ENCODE data around the gene VAMP8. TPM values are rescaled to one million over a fixed set of nuclear protein-coding genes. Genes with fewer than 3 reads are reported as not detected.

Gene VAMP8
- 10.0 and 11.3 TPM in 2 replicates for total RNA-seq (2013; cell fraction: nucleolus; rRNA removed)
- 148 and 159 TPM in 2 replicates for total RNA-seq (2014; rRNA removed)
- total RNA-seq (2014; rRNA removed; fragmentation: Illumina TruSeq; extraction: Trizol), result 89.5 and 93.6 TPM in 2 replicates
- total RNA-seq (2021), result 135 and 141 TPM in 2 replicates
- polyA plus RNA-seq (2011; ENCODE audit: low read depth), result 198 TPM
- 266 and 269 TPM in 2 replicates for polyA plus RNA-seq (2011; rRNA removed)
- 215 and 276 TPM in 2 replicates for polyA plus RNA-seq (2011; cell fraction: cytosol; rRNA removed)
- polyA plus RNA-seq (2011; cell fraction: nucleus; rRNA removed), result 114 and 161 TPM in 2 replicates
- polyA plus RNA-seq (2012), result 106 and 136 TPM in 2 replicates
- polyA plus RNA-seq (2014; fragmentation: Illumina TruSeq; extraction: Trizol), result 266 and 296 TPM in 2 replicates
- polyA plus RNA-seq (2014; fragmentation: Nextera tagmentation; extraction: Ambion mirVana), result 100 to 1,000 TPM; 544 to 744 TPM
- 184 and 193 TPM in 2 replicates for polyA plus RNA-seq (2014; rRNA removed)
- polyA plus RNA-seq (2016; fragmentation: Nextera tagmentation; extraction: Ambion mirVana), result 100 to 1,000 TPM; 210 to 223 TPM
- polyA minus RNA-seq (2011; rRNA and poly(A)+ RNA removed), result 72.3 and 75.0 TPM in 2 replicates
- polyA minus RNA-seq (2011; cell fraction: cytosol; rRNA and poly(A)+ RNA removed), result 9.9 and 19.6 TPM in 2 replicates
- 19.1 and 20.6 TPM in 2 replicates for polyA minus RNA-seq (2011; cell fraction: nucleus; rRNA and poly(A)+ RNA removed)
- percentile 63 among the genes with signal in this experiment for Bru-seq, nascent RNA
- percentile 68 among the genes with signal in this experiment for BruChase-seq, experiment 1, labeled RNA remaining after a 6-hour chase
- BruChase-seq, experiment 2, labeled RNA remaining after a 2-hour chase, result percentile 61 among the genes with signal in this experiment
- long read RNA-seq, experiment 1, transcript VAMP8-201 (3 exons, 774 nt), result major isoform, 47 of 50 reads
- long read RNA-seq, experiment 1, partial matches to known transcripts, result 0 of 50 reads
- long read RNA-seq, experiment 1, other reads (novel, unspliced or antisense), result 3 of 50 reads
- long read RNA-seq, experiment 2, transcript VAMP8-201 (3 exons, 774 nt), result major isoform, 233 of 250 reads
- long read RNA-seq, experiment 2, partial matches to known transcripts, result 1 of 250 reads
- long read RNA-seq, experiment 2, other reads (novel, unspliced or antisense), result 14 of 250 reads

DNA sequence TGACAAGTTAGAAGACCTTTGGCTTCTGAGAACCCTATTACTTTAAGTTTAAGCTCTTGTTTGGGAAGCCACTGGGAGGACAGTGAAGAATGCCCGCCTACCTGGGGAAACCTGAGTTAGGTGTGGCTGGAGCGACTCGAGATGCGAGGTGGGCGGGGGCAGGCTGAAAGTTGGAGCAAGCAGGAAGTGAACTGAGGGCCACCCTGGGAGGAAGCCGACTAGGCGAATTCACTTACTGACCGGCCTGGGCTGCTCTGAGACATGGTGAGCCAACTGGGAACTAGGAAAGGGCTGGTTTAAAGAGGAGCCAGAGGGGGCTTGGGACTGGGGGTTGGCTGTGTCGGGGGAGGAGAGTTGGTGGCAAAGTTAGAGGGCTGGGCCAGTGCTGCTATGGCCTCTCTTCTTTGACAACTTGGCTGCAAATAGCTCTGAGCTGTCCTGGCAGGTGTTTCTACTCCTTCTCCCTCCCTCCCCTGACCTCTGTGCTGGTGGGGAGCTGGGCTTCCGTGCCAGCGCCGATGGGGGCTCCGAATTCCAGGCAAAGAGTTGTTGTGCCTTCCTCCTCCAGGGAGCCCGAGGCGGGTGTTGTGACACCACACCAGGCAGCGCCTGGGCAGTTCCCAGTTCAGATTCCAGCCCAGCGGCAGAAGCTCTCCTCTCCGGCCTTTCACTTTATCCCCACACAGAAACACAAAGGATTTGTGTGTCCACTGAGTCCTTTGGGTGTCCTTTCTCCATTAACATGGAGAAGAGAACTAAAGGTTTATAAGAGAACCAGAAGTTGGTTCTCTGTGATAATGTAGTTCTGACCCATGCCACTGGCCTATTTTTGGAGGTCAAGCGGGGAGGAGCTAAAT, at the start of gene VAMP8:
TSS of gene VAMP8 (plus strand) at position 201 of the 857 bp plus-strand sequence. CDS start at position 262, 61 bp downstream.
- BruUV-seq (replicated peaks), result no TSS peak
- Histone ChIP-seq H2AFZ (ENCODE audit: control insufficient read depth, low read depth, low read length) (peak within 1 kb of the TSS; percentile 61), H3K27me3 (replicated peaks in 1 of 2; ENCODE audit: control insufficient read depth in 2 of 2, insufficient read depth in 2 of 2, low read length in 1 of 2) (no peaks in the 10 kb centered on the region), H3K36me3 (ENCODE audit: control insufficient read depth in 2 of 2, insufficient read depth in 2 of 2, low read length in 1 of 2) (peaks cover 0 to 6% of the 10 kb centered on the region in 2 experiments; a peak in 2 of 4 replicates), H3K79me2 (ENCODE audit: control insufficient read depth, insufficient read depth, low read length) (peaks cover 26% of the 10 kb centered on the region), H3K4me3 (peak within 1 kb of the TSS; percentile 77), H3K9me3 (replicated peaks; ENCODE audit: control insufficient read depth, insufficient read depth, low read length) (no peaks in the 10 kb centered on the region), H3K4me1 (ENCODE audit: control insufficient read depth, insufficient read depth, low read length) (peaks cover 13% of the 10 kb centered on the region), H3K27ac (ENCODE audit: control insufficient read depth, insufficient read depth) (peak within 1 kb of the TSS; percentile 77), H3K9ac (ENCODE audit: control insufficient read depth, insufficient read depth, low read length) (peak within 1 kb of the TSS; percentile 82), H3K4me2 (ENCODE audit: control insufficient read depth, insufficient read depth) (peak within 1 kb of the TSS; percentile 85), H4K20me1 (ENCODE audit: control insufficient read depth, insufficient read depth) (no peaks in the 10 kb centered on the region)
- in situ Hi-C loops (cut with MboI) (no loop called here), intact Hi-C loops (cut with micrococcal nuclease; ENCODE audit: unreplicated experiment) (no loop called here)
- RAD21 ChIA-PET (ENCODE audit: unreplicated experiment), result interaction anchor here (0.7 to 1.8 kb wide), 5 partner anchors 10 to 91 kb away, joined by 3 to 9 read pairs (median 3); partner anchors contain the start of genes GGCX and RNF181
- FAIRE-seq (peak; percentile 94), ATAC-seq (peak; percentile 86), DNase-seq (ENCODE audit: low read depth, low spot score) (no peak)
- 1% methylated on average over 19 of the region's 19 CpGs for WGBS (ENCODE audit: insufficient coverage, insufficient replicate concordance, low lambda C conversion rate, missing lambda C conversion rate)
- POLR2A ChIA-PET, result interaction anchor here (0.6 to 4.6 kb wide), 11 partner anchors 14 to 285 kb away, joined by 3 to 57 read pairs (median 4); partner anchors contain the start of genes C2orf68, ELMOD3, GGCX and RETSAT
- SMC1A ChIA-PET (ENCODE audit: uncharacterized antibody, unreplicated experiment), result interaction anchor here (0.6 to 4.4 kb wide), 10 partner anchors 10 to 502 kb away, joined by 3 to 20 read pairs (median 6); partner anchors contain the start of genes MAT2A and RNF181
- CTCF ChIA-PET, result interaction anchor here (0.6 to 1.9 kb wide), 6 partner anchors 10 to 1111 kb away, joined by 3 to 6 read pairs (median 4); no protein-coding TSS in a partner anchor
- TF ChIP-seq BCL11A (IDR thresholded peaks at IDR 0.05; ENCODE audit: low read depth, low read length) (no peak), YY1 (IDR thresholded peaks at IDR 0.05; ENCODE audit: low read depth, low read length) (no peak), NFXL1 (IDR thresholded peaks at IDR 0.05; ENCODE audit: borderline replicate concordance) (no peak), MEF2A (IDR thresholded peaks at IDR 0.05; ENCODE audit: insufficient read depth, low read depth, low read length) (no peak), E2F8 (IDR thresholded peaks at IDR 0.05; ENCODE audit: low read depth, partially characterized antibody) (no peak), RB1 (IDR thresholded peaks at IDR 0.05; ENCODE audit: borderline replicate concordance) (no peak), BMI1 (IDR thresholded peaks at IDR 0.05; ENCODE audit: borderline replicate concordance) (no peak)
- TF ChIP-seq, protein P1, sequence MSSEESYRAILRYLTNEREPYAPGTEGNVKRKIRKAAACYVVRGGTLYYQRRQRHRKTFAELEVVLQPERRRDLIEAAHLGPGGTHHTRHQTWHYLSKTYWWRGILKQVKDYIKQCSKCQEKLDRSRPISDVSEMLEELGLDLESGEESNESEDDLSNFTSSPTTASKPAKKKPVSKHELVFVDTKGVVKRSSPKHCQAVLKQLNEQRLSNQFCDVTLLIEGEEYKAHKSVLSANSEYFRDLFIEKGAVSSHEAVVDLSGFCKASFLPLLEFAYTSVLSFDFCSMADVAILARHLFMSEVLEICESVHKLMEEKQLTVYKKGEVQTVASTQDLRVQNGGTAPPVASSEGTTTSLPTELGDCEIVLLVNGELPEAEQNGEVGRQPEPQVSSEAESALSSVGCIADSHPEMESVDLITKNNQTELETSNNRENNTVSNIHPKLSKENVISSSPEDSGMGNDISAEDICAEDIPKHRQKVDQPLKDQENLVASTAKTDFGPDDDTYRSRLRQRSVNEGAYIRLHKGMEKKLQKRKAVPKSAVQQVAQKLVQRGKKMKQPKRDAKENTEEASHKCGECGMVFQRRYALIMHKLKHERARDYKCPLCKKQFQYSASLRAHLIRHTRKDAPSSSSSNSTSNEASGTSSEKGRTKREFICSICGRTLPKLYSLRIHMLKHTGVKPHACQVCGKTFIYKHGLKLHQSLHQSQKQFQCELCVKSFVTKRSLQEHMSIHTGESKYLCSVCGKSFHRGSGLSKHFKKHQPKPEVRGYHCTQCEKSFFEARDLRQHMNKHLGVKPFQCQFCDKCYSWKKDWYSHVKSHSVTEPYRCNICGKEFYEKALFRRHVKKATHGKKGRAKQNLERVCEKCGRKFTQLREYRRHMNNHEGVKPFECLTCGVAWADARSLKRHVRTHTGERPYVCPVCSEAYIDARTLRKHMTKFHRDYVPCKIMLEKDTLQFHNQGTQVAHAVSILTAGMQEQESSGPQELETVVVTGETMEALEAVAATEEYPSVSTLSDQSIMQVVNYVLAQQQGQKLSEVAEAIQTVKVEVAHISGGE (CRISPR knock-in tag; IDR thresholded peaks at IDR 0.05), result no peak
- TF ChIP-seq, protein P2, sequence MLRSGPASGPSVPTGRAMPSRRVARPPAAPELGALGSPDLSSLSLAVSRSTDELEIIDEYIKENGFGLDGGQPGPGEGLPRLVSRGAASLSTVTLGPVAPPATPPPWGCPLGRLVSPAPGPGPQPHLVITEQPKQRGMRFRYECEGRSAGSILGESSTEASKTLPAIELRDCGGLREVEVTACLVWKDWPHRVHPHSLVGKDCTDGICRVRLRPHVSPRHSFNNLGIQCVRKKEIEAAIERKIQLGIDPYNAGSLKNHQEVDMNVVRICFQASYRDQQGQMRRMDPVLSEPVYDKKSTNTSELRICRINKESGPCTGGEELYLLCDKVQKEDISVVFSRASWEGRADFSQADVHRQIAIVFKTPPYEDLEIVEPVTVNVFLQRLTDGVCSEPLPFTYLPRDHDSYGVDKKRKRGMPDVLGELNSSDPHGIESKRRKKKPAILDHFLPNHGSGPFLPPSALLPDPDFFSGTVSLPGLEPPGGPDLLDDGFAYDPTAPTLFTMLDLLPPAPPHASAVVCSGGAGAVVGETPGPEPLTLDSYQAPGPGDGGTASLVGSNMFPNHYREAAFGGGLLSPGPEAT (IDR thresholded peaks at IDR 0.05; ENCODE audit: low read depth), result peak; percentile 13; the same call in 1 of the 2 replicates

Data from GM12878 (cell line).